Keratinocyte (primary cell): ENCODE results near the gene IFNL4. TPM values are rescaled to one million over a fixed set of nuclear protein-coding genes. Genes with fewer than 3 reads are reported as not detected.

ENCODE experiments used
- DNase-seq: peaks from one replicate; pipeline ENCODE4 v3.0.0-alpha.2; 2011; ENCODE audit warnings: low read depth, missing footprints, low spot score
- FAIRE-seq: peaks from 2 replicates; lab custom pipeline; 2011; peaks lifted over from hg19 to GRCh38; lab: Jason Lieb, UNC
- H2AFZ ChIP-seq: 2 replicates; pipeline ENCODE4 v1.6.0; 2012; ENCODE audit warnings: low read length, control low read depth, inconsistent platforms; ENCODE audit not compliant: control insufficient read depth
- H3K27ac ChIP-seq: 2 replicates; pipeline ENCODE4 v1.5.1; 2011; ENCODE audit warnings: low read length; ENCODE audit not compliant: control insufficient read depth, insufficient read depth
- H3K27me3 ChIP-seq: 3 replicates; pipeline ENCODE4 v1.6.0; 2011; ENCODE audit warnings: low read length; ENCODE audit not compliant: control insufficient read depth, insufficient read depth; ENCODE audit errors: extremely low read depth
- H3K36me3 ChIP-seq, 2 experiments: 2 replicates in 1 of 2; 3 replicates in 1 of 2; pipeline ENCODE4 v1.5.1; 2011; ENCODE audit warnings: low read length in 2 of 2, mild to moderate bottlenecking in 1 of 2; ENCODE audit not compliant: control insufficient read depth in 2 of 2, insufficient read depth in 2 of 2; ENCODE audit errors: extremely low read depth in 1 of 2
- H3K4me1 ChIP-seq: 3 replicates; pipeline ENCODE4 v1.5.1; 2011; ENCODE audit warnings: low read length; ENCODE audit not compliant: control insufficient read depth, insufficient read depth; ENCODE audit errors: extremely low read depth
- H3K4me2 ChIP-seq: 3 replicates; pipeline ENCODE4 v1.6.0; 2011; ENCODE audit warnings: low read depth, low read length; ENCODE audit not compliant: control insufficient read depth, insufficient read depth; ENCODE audit errors: extremely low read depth
- H3K4me3 ChIP-seq, 3 experiments: fragments of 200-600 bp in 1 of 3; sonication (generic) in 1 of 3; 2 replicates in 2 of 3; 3 replicates in 1 of 3; pipeline ENCODE4 v1.5.1; 2011 to 2016; ENCODE audit warnings: low read length in 3 of 3, mild to moderate bottlenecking in 3 of 3, control low read depth in 2 of 3, inconsistent platforms in 1 of 3, low read depth in 1 of 3, mixed read lengths in 1 of 3, mixed run types in 1 of 3, moderate library complexity in 1 of 3; ENCODE audit not compliant: control insufficient read depth in 2 of 3, insufficient read depth in 2 of 3; ENCODE audit errors: extremely low read depth in 1 of 3
- H3K79me2 ChIP-seq: 2 replicates; pipeline ENCODE4 v1.6.0; 2012; ENCODE audit warnings: low read length; ENCODE audit not compliant: control insufficient read depth, insufficient read depth
- H3K9ac ChIP-seq: 3 replicates; pipeline ENCODE4 v1.6.0; 2011; ENCODE audit warnings: low read length; ENCODE audit not compliant: control insufficient read depth, insufficient read depth; ENCODE audit errors: extremely low read depth
- H3K9me1 ChIP-seq: 3 replicates; pipeline ENCODE4 v1.6.0; 2011; ENCODE audit warnings: low read length; ENCODE audit not compliant: control insufficient read depth, insufficient read depth; ENCODE audit errors: extremely low read depth
- H3K9me3 ChIP-seq: 2 replicates; pipeline ENCODE4 v1.5.1; 2012; ENCODE audit warnings: low read depth, low read length; ENCODE audit not compliant: control insufficient read depth
- H4K20me1 ChIP-seq: 3 replicates; pipeline ENCODE4 v1.6.0; 2011; ENCODE audit warnings: low read length; ENCODE audit not compliant: control insufficient read depth, insufficient read depth; ENCODE audit errors: extremely low read depth
- CTCF ChIP-seq, 3 experiments: IDR thresholded peaks in 1 of 3; conservative IDR thresholded peaks in 1 of 3; optimal IDR thresholded peaks in 1 of 3; 2 replicates in 2 of 3; 3 replicates in 1 of 3; pipeline versions ENCODE3 to v1.5.1; 2011; ENCODE audit warnings: low read length in 3 of 3, mild to moderate bottlenecking in 3 of 3, moderate library complexity in 2 of 3, control low read depth in 1 of 3, inconsistent platforms in 1 of 3; ENCODE audit not compliant: insufficient read depth in 2 of 3; ENCODE audit errors: extremely low read depth in 1 of 3
- EZH2 ChIP-seq: IDR thresholded peaks from one replicate; pipeline ENCODE4 v1.6.1; 2012; ENCODE audit warnings: inconsistent platforms, mild to moderate bottlenecking, low read length, moderate library complexity
- dilution Hi-C: fragments of 300-500 bp; cut with MboI; formaldehyde crosslinking; loops from one replicate; pipeline ENCODE4 v1.7.0; 2020; ENCODE audit warnings: low sequenced_read_pairs; ENCODE audit not compliant: extremely low pct_ligation_motif_present
- polyA plus RNA-seq, 5 experiments: library from polyadenylated mRNA; depleted of rRNA in 3 of 5; stranded (reverse) in 3 of 5; stranded (forward) in 1 of 5; unstranded in 1 of 5; fragments of >200 nt; gene quantifications; 1 replicate in 1 of 5; 2 replicates in 3 of 5; 3 replicates in 1 of 5; pipeline versions ENCODE4 v1.2.1 to v1.2.3, GENCODE V29; 2011 to 2012; ENCODE audit warnings: missing spikeins in 2 of 5, low read depth in 1 of 5, low replicate concordance in 1 of 5

The IFNL4 gene
- polyA plus RNA-seq, 1 donor (not counting 4 experiments of a cell fraction or from before 2014, with no cell fraction given): not detected

GRCh38 chr19:39282021-39282420, 33.4 kb upstream of the IFNL4 start:
- no peaks in the 10 kb centered on the region for H4K20me1 ChIP-seq
- TF ChIP-seq EZH2 (no peak), CTCF (optimal IDR thresholded peaks at IDR 0.05 in 1 of 3, IDR thresholded peaks at IDR 0.05 in 1 of 3, conservative IDR thresholded peaks at IDR 0.05 in 1 of 3; ENCODE audit: extremely low read depth in 1 of 3, insufficient read depth in 2 of 3, low read length in 3 of 3) (no peak)
- dilution Hi-C loops: no loop called here

GRCh38 chr19:39277598-39277997, 28.9 kb upstream of the IFNL4 start:
- FAIRE-seq (no peak), DNase-seq (no peak)
- Histone ChIP-seq H3K4me2 (no peak overlapping the region), H3K9me1 (no peaks in the 10 kb centered on the region), H3K9me3 (no peaks in the 10 kb centered on the region), H2AFZ (no peak overlapping the region), H3K36me3 (no peaks in the 10 kb centered on the region), H3K27me3 (peaks cover 16% of the 10 kb centered on the region), H3K27ac (no peak overlapping the region), H3K79me2 (no peaks in the 10 kb centered on the region), H3K4me1 (no peaks in the 10 kb centered on the region), H3K9ac (no peak overlapping the region), H3K4me3 (no peak overlapping the region), H4K20me1 (no peaks in the 10 kb centered on the region)
- dilution Hi-C loops: no loop called here
- TF ChIP-seq CTCF (optimal IDR thresholded peaks at IDR 0.05 in 1 of 3, IDR thresholded peaks at IDR 0.05 in 1 of 3, conservative IDR thresholded peaks at IDR 0.05 in 1 of 3; ENCODE audit: extremely low read depth in 1 of 3, insufficient read depth in 2 of 3, low read length in 3 of 3) (no peak), EZH2 (no peak)

More at GRCh38 chr19:39282021-39282420, 33.4 kb upstream of the IFNL4 start:
- no peaks in the 10 kb centered on the region for H3K36me3 ChIP-seq
- H3K4me1 ChIP-seq: no peaks in the 10 kb centered on the region
- no peaks in the 10 kb centered on the region for H3K79me2 ChIP-seq
- H3K9me3 ChIP-seq: no peaks in the 10 kb centered on the region
- FAIRE-seq: no peak
- no peak overlapping the region for H3K9ac ChIP-seq
- H3K9me1 ChIP-seq: no peaks in the 10 kb centered on the region
- H3K27me3 ChIP-seq: no peaks in the 10 kb centered on the region
- DNase-seq: no peak
- no peak overlapping the region for H3K27ac ChIP-seq
- H3K4me2 ChIP-seq: no peak overlapping the region
- no peak overlapping the region for H3K4me3 ChIP-seq
- no peak overlapping the region for H2AFZ ChIP-seq
